ENCODE measurements around the gene UBIAD1.
A peak's percentile ranks its signal among the peaks of the same experiment; 100 is the strongest.

- peak; percentile 75 for TF ChIP-seq POLR2A (IDR thresholded peaks at IDR 0.05; ENCODE audit: low read depth, low read length)
- TF ChIP-seq TAF1 (IDR thresholded peaks at IDR 0.05; ENCODE audit: low read depth, low read length): peak; percentile 94
- TF ChIP-seq SPI1 (IDR thresholded peaks at IDR 0.05; ENCODE audit: low read depth, low read length): 0 out of 2 replicates have a peak, but pooled peaks have one; percentile 17
- peak; percentile 63 for TF ChIP-seq POLR2AphosphoS5 (IDR thresholded peaks at IDR 0.05; ENCODE audit: low read depth, low read length)
- TF ChIP-seq PAX5 (IDR thresholded peaks at IDR 0.05; ENCODE audit: insufficient read depth, low read length, severe bottlenecking): no peak
These were observed at the start of gene UBIAD1 for GRCh38 chr1:11272832-11273594.

Measured in GM12891 (cell line).